PC-9 (cell line): Measurements from ENCODE around the gene MMP20.

Source experiments
- CTCF ChIP-seq: fragments of 200-600 bp; sonication (generic); conservative IDR thresholded peaks from 2 replicates; pipeline ENCODE4 v1.6.1; 2017; ENCODE audit warnings: mixed run types, antibody characterized with exemption, mild to moderate bottlenecking, moderate library complexity
- EZH2 ChIP-seq: fragments of 200-600 bp; sonication (generic); IDR thresholded peaks from 2 replicates; pipeline ENCODE4 v1.8.0; 2017; ENCODE audit warnings: antibody characterized with exemption, low read depth

- TF ChIP-seq CTCF (no peak), EZH2 (no peak)
Measured at GRCh38 chr11:102653744-102654291, 28.7 kb upstream of the MMP20 start.
